ENCODE data around the gene SMIM7. TPM values are rescaled to one million over a fixed set of nuclear protein-coding genes. Genes with fewer than 3 reads are reported as not detected.
"Not testable (repeated sequence)": the region's sequence is repeated elsewhere in the genome, so short reads cannot be mapped to it uniquely, and the experiment has no call there.

SMIM7 gene
- total RNA-seq, 1 experiment from 2014 or later, result 107 TPM

DNA sequence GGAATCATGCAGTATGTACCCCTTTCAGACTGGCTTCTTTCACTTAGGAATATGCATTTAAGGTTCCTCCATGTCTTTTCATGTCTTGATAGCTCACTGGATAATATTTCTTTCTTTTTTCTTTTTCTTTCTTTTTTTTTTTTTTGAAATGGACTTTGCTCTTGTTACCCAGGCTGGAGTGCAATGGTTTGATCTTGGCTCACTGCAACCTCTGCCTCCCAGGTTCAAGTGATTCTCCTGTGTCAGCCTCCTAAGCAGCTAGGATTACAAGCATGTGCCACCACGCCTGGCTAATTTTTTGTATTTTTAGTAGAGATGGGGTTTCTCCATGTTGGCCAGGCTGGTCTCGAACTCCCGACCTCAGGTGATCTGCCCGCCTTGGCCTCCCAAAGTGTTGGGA lies 8.8 kb upstream of the SMIM7 start:
- H3K4me1 ChIP-seq, result peaks cover 11% of the 10 kb centered on the region
- H3K27ac ChIP-seq; H3K9me3 ChIP-seq (replicated peaks); H3K27me3 ChIP-seq; H3K4me3 ChIP-seq; H3K36me3 ChIP-seq; DNase-seq: not testable (repeated sequence)

- Histone ChIP-seq H3K4me3 (no peak overlapping the region), H3K27ac (no peak overlapping the region), H3K9me3 (replicated peaks) (no peaks in the 10 kb centered on the region), H3K4me1 (peaks cover 11% of the 10 kb centered on the region), H3K27me3 (no peaks in the 10 kb centered on the region), H3K36me3 (0 out of 2 replicates have a peak, but pooled peaks cover 2% of the 10 kb centered on the region)
- no peak for DNase-seq
Observed at GRCh38 chr19:16668176-16668575, 8.2 kb upstream of the SMIM7 start.

DNA sequence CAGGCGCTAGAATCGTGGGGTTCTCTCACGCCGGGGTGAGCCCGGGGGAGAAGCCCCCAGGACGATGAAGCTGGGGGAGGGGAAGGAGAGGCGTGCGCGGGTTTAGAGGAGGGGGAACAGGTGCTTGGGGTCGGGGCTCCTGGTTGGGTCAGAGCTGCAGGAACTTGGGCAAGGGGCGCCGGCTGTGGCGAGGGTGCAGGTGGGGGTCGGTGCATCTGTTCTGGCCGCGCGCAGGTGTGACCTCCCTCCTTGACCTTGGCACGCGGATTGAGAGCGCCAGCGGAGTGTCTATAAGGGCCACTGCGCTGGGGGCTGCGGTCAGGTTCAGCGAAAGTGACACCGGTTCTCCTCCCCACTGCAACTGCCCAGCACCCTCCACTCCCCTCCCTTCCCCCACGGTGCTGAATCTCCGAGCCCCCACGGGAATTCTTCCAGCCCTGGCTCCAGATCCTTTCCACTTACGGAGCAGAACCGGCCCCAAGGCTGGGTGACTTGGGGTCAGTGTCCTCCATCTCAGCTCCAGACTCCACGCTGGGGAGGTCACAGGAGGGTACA lies 1.6 kb upstream of the SMIM7 start:
- no peaks in the 10 kb centered on the region for H3K27me3 ChIP-seq
- peaks cover 5% of the 10 kb centered on the region for H3K4me1 ChIP-seq
- H3K36me3 ChIP-seq, result peaks cover 21% of the 10 kb centered on the region
- no peaks in the 10 kb centered on the region for H3K9me3 ChIP-seq (replicated peaks)
- H3K27ac ChIP-seq, result peak overlapping the region; percentile 28; the same call in 1 of the 2 replicates
- peak; percentile 47 to 58 for DNase-seq
- peak overlapping the region; percentile 90 for H3K4me3 ChIP-seq

- Histone ChIP-seq H3K27me3 (no peaks in the 10 kb centered on the region), H3K4me1 (peaks cover 5% of the 10 kb centered on the region), H3K36me3 (peaks cover 21% of the 10 kb centered on the region), H3K27ac (peak within 1 kb of the TSS; percentile 83), H3K4me3 (peak within 1 kb of the TSS; percentile 90), H3K9me3 (replicated peaks) (no peaks in the 10 kb centered on the region)
- peak; percentile 81 to 87 for DNase-seq
Observed at GRCh38 chr19:16660763-16661479, 977 bp upstream of the SMIM7 start, which contains the start of gene TMEM38A. Gene TMEM38A, plus strand, starts transcription at chr19:16661139. Its CDS starts 79 bp downstream, at chr19:16661218.

GRCh38 chr19:16659464-16659831 lies 496 bp downstream of the SMIM7 start:
- Histone ChIP-seq H3K27me3 (no peaks in the 10 kb centered on the region), H3K36me3 (peaks cover 30% of the 10 kb centered on the region), H3K4me3 (peak overlapping the region; percentile 90), H3K9me3 (replicated peaks) (no peaks in the 10 kb centered on the region), H3K27ac (peak overlapping the region; percentile 83), H3K4me1 (peaks cover 5% of the 10 kb centered on the region)
- peak in 1 of 2 experiments; percentile 9 for DNase-seq

GRCh38 chr19:16657384-16657783 lies 2.6 kb downstream of the SMIM7 start:
- Histone ChIP-seq H3K4me1 (peaks cover 5% of the 10 kb centered on the region), H3K27me3 (no peaks in the 10 kb centered on the region), H3K4me3 (no peak overlapping the region), H3K36me3 (peaks cover 51% of the 10 kb centered on the region), H3K9me3 (replicated peaks) (no peaks in the 10 kb centered on the region), H3K27ac (no peak overlapping the region)
- no peak for DNase-seq

GRCh38 chr19:16655727-16656126 lies 4.2 kb downstream of the SMIM7 start:
- no peaks in the 10 kb centered on the region; the same call in 1 of the 2 replicates for H3K4me1 ChIP-seq
- H3K36me3 ChIP-seq, result peaks cover 62% of the 10 kb centered on the region
- no peaks in the 10 kb centered on the region for H3K9me3 ChIP-seq (replicated peaks)
- DNase-seq, result no peak
- no peaks in the 10 kb centered on the region for H3K27me3 ChIP-seq
- H3K27ac ChIP-seq, result no peak overlapping the region
- no peak overlapping the region for H3K4me3 ChIP-seq

DNA sequence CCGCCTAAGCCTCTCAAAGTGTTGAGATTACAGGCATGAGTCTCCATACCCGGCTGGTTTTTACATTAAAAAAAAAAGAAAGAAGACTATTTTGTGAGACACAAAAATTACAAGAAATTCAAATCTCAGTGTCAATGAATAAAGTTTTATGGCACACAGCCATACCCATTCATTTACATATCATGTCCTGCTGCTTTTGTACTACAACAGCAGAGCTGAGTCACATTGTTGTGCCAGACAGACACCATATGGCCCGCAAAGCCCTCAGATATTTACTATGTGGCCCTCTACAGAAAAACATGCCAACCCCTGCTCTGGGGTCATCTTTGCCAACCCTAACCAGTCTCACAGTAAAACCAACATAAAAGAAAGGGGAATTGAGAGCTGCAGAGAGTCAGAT lies 5.3 kb downstream of the SMIM7 start:
- no peaks in the 10 kb centered on the region; the same call in 1 of the 2 replicates for H3K4me1 ChIP-seq
- H3K4me3 ChIP-seq, result no peak overlapping the region
- H3K27ac ChIP-seq, result no peak overlapping the region
- peaks cover 69% of the 10 kb centered on the region for H3K36me3 ChIP-seq
- DNase-seq, result no peak
- no peaks in the 10 kb centered on the region for H3K9me3 ChIP-seq (replicated peaks)
- H3K27me3 ChIP-seq, result no peaks in the 10 kb centered on the region

- peak; percentile 48 to 68 for DNase-seq
- H3K27ac ChIP-seq, result no peak overlapping the region
- no peak overlapping the region for H3K4me3 ChIP-seq
- no peaks in the 10 kb centered on the region; the same call in 1 of the 2 replicates for H3K4me1 ChIP-seq
- H3K36me3 ChIP-seq, result peaks cover 73% of the 10 kb centered on the region
- no peaks in the 10 kb centered on the region for H3K9me3 ChIP-seq (replicated peaks)
- H3K27me3 ChIP-seq, result no peaks in the 10 kb centered on the region
Observed at GRCh38 chr19:16654140-16654539, 5.8 kb downstream of the SMIM7 start.

DNA sequence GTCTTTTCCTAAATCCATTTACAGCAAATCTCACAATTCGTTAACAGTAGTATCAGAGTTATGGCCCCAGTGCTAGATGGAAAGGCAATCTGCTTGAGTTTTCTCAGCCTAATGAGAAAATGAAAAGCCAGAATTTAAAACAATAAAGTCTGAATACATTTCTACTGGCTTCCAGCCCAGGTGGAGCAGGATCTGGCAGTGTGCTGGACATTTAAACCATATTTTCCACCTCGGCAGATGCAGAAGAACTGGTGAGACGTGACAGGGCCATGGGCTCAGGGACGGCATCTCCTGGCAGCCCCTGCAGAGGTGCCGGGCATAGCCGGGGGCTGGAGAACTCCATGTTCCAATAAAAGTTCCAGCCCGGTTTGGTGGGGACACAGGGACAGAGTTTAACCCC lies 7.1 kb downstream of the SMIM7 start:
- DNase-seq, result no peak
- Histone ChIP-seq H3K4me3 (no peak overlapping the region), H3K27me3 (no peaks in the 10 kb centered on the region), H3K36me3 (peaks cover 67% of the 10 kb centered on the region), H3K9me3 (replicated peaks) (no peaks in the 10 kb centered on the region), H3K4me1 (no peaks in the 10 kb centered on the region), H3K27ac (no peak overlapping the region)

DNA sequence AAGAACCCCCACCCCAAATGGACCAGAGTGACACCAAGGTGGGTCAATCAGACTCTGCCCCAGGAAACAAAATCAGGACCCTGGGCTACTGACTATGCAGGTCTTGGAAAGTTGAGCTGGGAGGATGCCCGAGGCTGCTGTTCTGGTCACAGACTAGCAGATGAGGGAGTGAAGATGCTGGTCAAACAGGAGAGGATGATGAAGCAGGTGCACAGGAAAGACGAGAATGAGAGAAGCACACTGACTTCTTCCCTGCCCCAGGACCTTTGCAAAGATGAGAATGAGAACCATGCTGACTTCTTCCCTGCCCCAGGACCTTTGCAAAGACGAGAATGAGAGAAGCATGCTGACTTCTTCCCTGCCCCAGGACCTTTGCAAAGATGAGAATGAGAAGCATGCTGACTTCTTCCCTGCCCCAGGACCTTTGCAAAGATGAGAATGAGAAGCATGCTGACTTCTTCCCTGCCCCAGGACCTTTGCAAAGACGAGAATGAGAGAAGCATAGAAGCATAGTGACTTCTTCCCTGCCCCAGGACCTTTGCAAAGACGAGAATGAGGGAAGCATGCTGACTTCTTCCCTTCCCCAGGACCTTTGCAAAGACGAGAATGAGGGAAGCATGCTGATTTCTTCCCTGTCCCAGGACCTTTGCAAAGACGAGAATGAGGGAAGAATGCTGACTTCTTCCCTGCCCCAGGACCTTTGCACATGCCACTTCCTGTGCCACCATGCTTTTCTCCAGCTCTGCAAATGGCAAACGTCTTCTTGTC lies 8.3 kb downstream of the SMIM7 start:
- peaks cover 65% of the 10 kb centered on the region for H3K36me3 ChIP-seq
- H3K4me1 ChIP-seq; H3K27ac ChIP-seq; DNase-seq; H3K9me3 ChIP-seq (replicated peaks); H3K4me3 ChIP-seq; H3K27me3 ChIP-seq: not testable (repeated sequence)

DNA sequence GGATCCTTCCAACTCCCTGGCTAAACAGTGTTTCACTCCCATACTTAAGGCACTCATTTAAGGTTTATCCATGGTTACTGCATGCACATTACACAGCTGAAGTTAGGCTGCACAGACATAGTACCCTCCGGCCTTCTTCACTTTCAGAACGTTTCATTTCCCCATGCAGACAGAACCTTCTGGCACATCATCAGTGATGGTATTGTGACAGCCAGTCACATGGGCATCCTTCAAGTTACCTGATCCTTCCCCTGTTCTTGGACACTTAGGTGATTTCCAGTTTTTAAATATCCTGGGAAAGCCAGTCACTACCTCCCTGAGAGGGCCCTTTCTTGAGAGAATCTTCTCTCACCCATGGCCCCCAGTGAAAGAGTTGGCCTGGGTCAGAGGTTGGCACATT lies 9.1 kb downstream of the SMIM7 start:
- Histone ChIP-seq H3K27me3 (no peaks in the 10 kb centered on the region), H3K4me1 (no peaks in the 10 kb centered on the region), H3K27ac (no peak overlapping the region), H3K36me3 (peaks cover 70% of the 10 kb centered on the region), H3K9me3 (replicated peaks) (no peaks in the 10 kb centered on the region), H3K4me3 (no peak overlapping the region)
- no peak for DNase-seq

DNA sequence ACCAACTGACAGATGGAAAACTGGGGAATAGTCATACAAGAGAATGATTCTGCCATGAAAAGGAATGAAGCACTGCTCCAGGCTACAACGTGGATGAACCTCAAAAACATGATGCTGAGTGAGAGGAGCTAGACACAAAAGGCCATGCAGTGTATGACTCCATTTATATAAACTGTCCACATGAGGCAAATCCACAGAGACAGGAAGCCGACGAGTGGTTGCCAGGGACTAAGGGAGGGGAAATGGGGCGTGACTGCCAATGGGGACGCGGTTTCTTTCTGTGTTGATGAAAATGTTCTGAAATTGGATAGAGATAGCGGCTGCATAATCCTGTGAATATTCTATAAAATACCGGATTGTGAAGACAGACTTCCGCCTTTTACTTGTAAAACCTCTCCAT lies 10.2 kb downstream of the SMIM7 start:
- no peak overlapping the region for H3K4me3 ChIP-seq
- peaks cover 72% of the 10 kb centered on the region for H3K36me3 ChIP-seq
- H3K27me3 ChIP-seq, result no peaks in the 10 kb centered on the region
- H3K27ac ChIP-seq, result no peak overlapping the region
- H3K9me3 ChIP-seq (replicated peaks), result no peaks in the 10 kb centered on the region
- DNase-seq, result no peak
- H3K4me1 ChIP-seq, result no peaks in the 10 kb centered on the region

DNA sequence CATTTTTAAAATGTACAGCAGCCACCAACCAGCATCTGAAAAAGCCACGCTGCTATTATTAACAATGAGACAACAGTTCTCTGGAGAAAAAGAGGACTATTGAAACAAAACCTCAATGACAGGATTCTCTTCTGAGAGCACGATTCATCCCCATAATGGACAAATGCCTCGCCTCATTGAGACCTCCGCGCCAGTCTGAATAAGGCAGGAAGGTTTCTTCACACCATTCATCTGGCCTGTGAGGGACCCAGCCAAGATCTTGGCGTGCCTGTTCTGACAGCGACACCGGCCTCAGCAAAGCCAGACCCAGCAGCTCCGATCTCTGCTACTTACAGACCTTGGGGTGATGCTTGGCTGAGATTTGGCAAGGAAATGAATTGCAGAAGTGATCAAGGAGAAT lies 14.8 kb downstream of the SMIM7 start:
- Histone ChIP-seq H3K4me3 (no peak overlapping the region), H3K9me3 (replicated peaks) (no peaks in the 10 kb centered on the region), H3K27me3 (no peaks in the 10 kb centered on the region), H3K4me1 (no peaks in the 10 kb centered on the region), H3K36me3 (peaks cover 67% of the 10 kb centered on the region), H3K27ac (no peak overlapping the region)
- DNase-seq, result no peak

DNA sequence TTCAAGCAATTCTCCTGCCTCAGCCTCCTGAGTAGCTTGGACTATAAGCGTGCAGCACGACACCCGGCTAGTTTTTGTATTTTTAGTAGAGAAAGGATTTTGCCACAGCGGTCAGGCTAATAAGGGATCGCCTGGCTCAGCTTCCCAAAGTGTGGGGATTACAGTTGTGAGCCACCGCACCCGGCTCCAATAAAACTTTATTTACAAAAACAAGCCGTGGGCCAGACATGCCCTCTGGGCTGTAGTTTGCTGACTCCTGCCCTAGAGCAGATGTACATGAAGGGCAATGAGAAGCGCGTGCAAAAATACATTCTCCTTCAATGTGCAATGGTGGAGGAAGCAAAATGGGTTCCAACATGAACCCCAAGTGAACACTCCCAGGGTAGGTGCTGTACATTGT lies 18.2 kb downstream of the SMIM7 start:
- peaks cover 67% of the 10 kb centered on the region for H3K36me3 ChIP-seq
- H3K4me1 ChIP-seq, result peaks cover 6% of the 10 kb centered on the region
- no peak for DNase-seq
- no peaks in the 10 kb centered on the region for H3K27me3 ChIP-seq
- H3K9me3 ChIP-seq (replicated peaks), result no peaks in the 10 kb centered on the region
- H3K27ac ChIP-seq, result no peak overlapping the region
- H3K4me3 ChIP-seq, result no peak overlapping the region
